Common myeloid progenitor, CD34-positive (primary cell): ENCODE measurements around the gene LGALS13.
"Not testable (repeated sequence)": the region's sequence is repeated elsewhere in the genome, so short reads cannot be mapped to it uniquely, and the experiment has no call there.

Source experiments
- CTCF ChIA-PET: fragments of 350-600 bp; sonication (Branson Sonifier 250); formaldehyde crosslinking; loops from one replicate; lab custom pipeline; 2021; ENCODE audit warnings: antibody characterized with exemption; lab: Charles Lee
- POLR2A ChIA-PET: fragments of 350-600 bp; sonication (Branson Sonifier 250); formaldehyde crosslinking; loops from one replicate; lab custom pipeline; 2021; ENCODE audit warnings: antibody characterized with exemption; lab: Charles Lee
- DNase-seq, 3 donors: peaks; one replicate each; pipeline versions ENCODE4 v3.0.0 to v3.0.0-alpha.2; 2013
- H3K27ac ChIP-seq, 2 experiments: 1 replicate in 1 of 2; 2 replicates in 1 of 2; pipeline ENCODE4 v1.7.0; 2013; ENCODE audit warnings: inconsistent platforms in 2 of 2, low read length in 2 of 2, mild to moderate bottlenecking in 2 of 2, low read depth in 1 of 2, moderate library complexity in 1 of 2; ENCODE audit not compliant: severe bottlenecking in 2 of 2, insufficient read depth in 1 of 2, poor library complexity in 1 of 2
- H3K27me3 ChIP-seq, 5 experiments: replicated peaks in 2 of 5; 1 replicate in 3 of 5; 2 replicates in 2 of 5; pipeline versions ENCODE4 v1.6.1 to v1.7.0; 2013; ENCODE audit warnings: low read length in 4 of 5, mild to moderate bottlenecking in 2 of 5, moderate library complexity in 2 of 5, inconsistent platforms in 1 of 5; ENCODE audit not compliant: insufficient read depth in 5 of 5, control insufficient read depth in 4 of 5
- H3K36me3 ChIP-seq, 4 experiments: 1 replicate in 2 of 4; 2 replicates in 2 of 4; pipeline versions ENCODE4 v1.6.1 to v1.7.0; 2013; ENCODE audit warnings: low read length in 3 of 4, control low read depth in 1 of 4, mild to moderate bottlenecking in 1 of 4; ENCODE audit not compliant: control insufficient read depth in 4 of 4, insufficient read depth in 4 of 4
- H3K4me1 ChIP-seq, 4 experiments: 1 replicate in 3 of 4; 2 replicates in 1 of 4; pipeline versions ENCODE4 v1.6.1 to v1.7.1; 2013; ENCODE audit warnings: low read length in 3 of 4, mild to moderate bottlenecking in 3 of 4, control low read depth in 1 of 4, inconsistent platforms in 1 of 4, moderate library complexity in 1 of 4; ENCODE audit not compliant: control insufficient read depth in 4 of 4, insufficient read depth in 4 of 4; ENCODE audit errors: control extremely low read depth in 1 of 4
- H3K4me3 ChIP-seq, 7 experiments: 1 replicate in 4 of 7; 2 replicates in 3 of 7; pipeline versions ENCODE4 v1.5.1 to v1.7.0; 2013; ENCODE audit warnings: mild to moderate bottlenecking in 7 of 7, low read length in 6 of 7, moderate library complexity in 6 of 7, inconsistent platforms in 2 of 7, low read depth in 2 of 7, control low read depth in 1 of 7; ENCODE audit not compliant: insufficient read depth in 4 of 7, control insufficient read depth in 1 of 7; ENCODE audit errors: extremely low read depth in 1 of 7
- H3K9me3 ChIP-seq, 5 experiments: 1 replicate in 4 of 5; 2 replicates in 1 of 5; pipeline versions ENCODE4 v1.6.1 to v1.7.1; 2013; ENCODE audit warnings: low read length in 4 of 5, mild to moderate bottlenecking in 2 of 5, inconsistent platforms in 1 of 5, low read depth in 1 of 5, moderate library complexity in 1 of 5; ENCODE audit not compliant: control insufficient read depth in 4 of 5, insufficient read depth in 2 of 5; ENCODE audit errors: control extremely low read depth in 1 of 5
- WGBS: methylation state at CpG from one replicate; pipeline ENCODE4 v1.1.5; 2013; ENCODE audit not compliant: insufficient coverage; 5-methylcytosine and 5-hydroxymethylcytosine counted together

The LGALS13 gene

GRCh38 chr19:39607561-39607960 lies 5.2 kb downstream of the LGALS13 start:
- Histone ChIP-seq H3K27ac (no peak overlapping the region), H3K9me3 (no peaks in the 10 kb centered on the region), H3K27me3 (peaks cover 0 to 8% (median 2%) of the 10 kb centered on the region in 5 experiments), H3K36me3 (no peaks in the 10 kb centered on the region), H3K4me1 (no peaks in the 10 kb centered on the region), H3K4me3 (no peak overlapping the region)
- WGBS, result 53% methylated on average over 3 of the region's 6 CpGs
- ChIA-PET CTCF (no interaction called here), POLR2A (no interaction called here)
- DNase-seq, result no peak

GRCh38 chr19:39613597-39613996 lies 11.3 kb downstream of the LGALS13 start:
- no peak for DNase-seq
- 70% methylated on average over 2 of the region's 2 CpGs for WGBS
- H3K9me3 ChIP-seq, result peaks cover 0 to 6% (median 0%) of the 10 kb centered on the region in 5 experiments
- H3K27ac ChIP-seq, result no peak overlapping the region
- no peak overlapping the region for H3K4me3 ChIP-seq
- no peaks in the 10 kb centered on the region for H3K4me1 ChIP-seq
- H3K27me3 ChIP-seq, result peaks cover 0 to 8% (median 0%) of the 10 kb centered on the region in 5 experiments
- ChIA-PET CTCF (no interaction called here), POLR2A (no interaction called here)
- no peaks in the 10 kb centered on the region for H3K36me3 ChIP-seq

DNA sequence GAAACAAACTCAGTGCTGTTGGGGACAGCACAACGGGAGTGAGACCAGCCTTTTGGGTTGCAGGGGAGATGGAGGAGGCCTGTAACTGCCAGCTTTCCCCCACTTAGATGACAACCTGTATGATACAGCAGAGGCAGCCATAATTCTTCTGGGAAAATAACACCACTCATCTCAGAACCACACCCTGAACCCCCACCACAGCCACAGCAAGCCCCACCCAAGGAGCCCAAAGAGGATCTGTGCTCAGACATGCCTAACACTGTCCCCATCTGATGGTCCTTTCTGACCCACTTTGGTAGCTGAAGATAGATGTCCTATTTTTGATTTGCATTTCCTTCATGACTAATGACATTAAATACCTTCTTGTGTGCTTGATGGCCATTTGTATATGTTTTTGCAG lies 15.4 kb downstream of the LGALS13 start:
- Histone ChIP-seq H3K36me3 (no peaks in the 10 kb centered on the region), H3K4me1 (no peaks in the 10 kb centered on the region), H3K4me3 (no peak overlapping the region), H3K9me3 (peaks cover 0 to 6% (median 0%) of the 10 kb centered on the region in 5 experiments), H3K27ac (no peak overlapping the region), H3K27me3 (peaks cover 0 to 6% (median 0%) of the 10 kb centered on the region in 5 experiments)
- ChIA-PET CTCF (no interaction called here), POLR2A (no interaction called here)
- WGBS, result 60% methylated on average over 1 of the region's 1 CpG
- DNase-seq, result no peak

GRCh38 chr19:39623946-39624345 lies 21.6 kb downstream of the LGALS13 start:
- no peak overlapping the region for H3K27ac ChIP-seq
- H3K4me1 ChIP-seq, result no peaks in the 10 kb centered on the region
- POLR2A ChIA-PET, result no interaction called here
- peaks cover 0 to 20% (median 3%) of the 10 kb centered on the region in 5 experiments for H3K27me3 ChIP-seq
- 27% methylated on average over 5 of the region's 5 CpGs for WGBS
- no peaks in the 10 kb centered on the region for H3K9me3 ChIP-seq
- no peak for DNase-seq
- no peaks in the 10 kb centered on the region for H3K36me3 ChIP-seq
- CTCF ChIA-PET, result no interaction called here
- no peak overlapping the region for H3K4me3 ChIP-seq

DNA sequence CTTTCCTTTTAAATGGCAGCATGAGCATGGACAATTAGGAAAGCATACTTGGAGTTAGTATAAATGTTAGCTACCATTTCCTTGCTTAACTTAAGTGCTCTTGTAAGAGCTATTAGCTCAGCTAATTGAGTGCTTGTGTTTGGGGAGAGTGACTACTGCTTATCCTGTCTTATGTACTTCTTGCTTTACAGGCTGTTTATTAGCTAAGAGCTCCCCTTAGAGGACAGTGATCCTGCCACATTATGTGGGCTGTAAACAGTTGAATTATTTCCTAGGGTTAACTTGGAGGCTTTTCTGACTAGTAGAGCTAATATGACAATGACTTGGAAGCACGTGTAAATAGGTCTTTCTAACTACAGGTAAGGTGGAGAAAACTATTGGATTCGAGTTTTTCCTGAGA lies 25.3 kb downstream of the LGALS13 start:
- H3K9me3 ChIP-seq, CTCF ChIA-PET, POLR2A ChIA-PET, H3K27ac ChIP-seq, H3K4me1 ChIP-seq, DNase-seq, H3K4me3 ChIP-seq, H3K36me3 ChIP-seq: not testable (repeated sequence)
- peaks cover 0 to 25% (median 4%) of the 10 kb centered on the region in 5 experiments for H3K27me3 ChIP-seq
- WGBS, result no CpG with 5 or more reads among the region's 2 CpGs

GRCh38 chr19:39631178-39631577 lies 28.9 kb downstream of the LGALS13 start:
- POLR2A ChIA-PET, result no interaction called here
- H3K9me3 ChIP-seq, result peaks cover 0 to 3% (median 0%) of the 10 kb centered on the region in 5 experiments
- CTCF ChIA-PET, result no interaction called here
- H3K27me3 ChIP-seq, result peaks cover 0 to 11% (median 3%) of the 10 kb centered on the region in 5 experiments
- DNase-seq, result no peak
- H3K4me1 ChIP-seq, result no peaks in the 10 kb centered on the region
- no peak overlapping the region for H3K27ac ChIP-seq
- no peak overlapping the region for H3K4me3 ChIP-seq
- WGBS, result 82% methylated on average over 3 of the region's 4 CpGs
- no peaks in the 10 kb centered on the region for H3K36me3 ChIP-seq

- DNase-seq, result no peak
- Histone ChIP-seq H3K27ac (no peak overlapping the region), H3K36me3 (no peaks in the 10 kb centered on the region), H3K27me3 (peaks cover 0 to 14% (median 3%) of the 10 kb centered on the region in 5 experiments), H3K9me3 (peaks cover 0 to 4% (median 0%) of the 10 kb centered on the region in 5 experiments), H3K4me3 (no peak overlapping the region), H3K4me1 (no peaks in the 10 kb centered on the region)
- ChIA-PET POLR2A (no interaction called here), CTCF (no interaction called here)
- WGBS, result 92% methylated on average over 3 of the region's 6 CpGs
Measured at GRCh38 chr19:39631626-39632025, 29.3 kb downstream of the LGALS13 start.
